OCI-LY3 (cell line): ENCODE results near the gene TJP1.

Experiments
- CTCF ChIP-seq: fragments of 200-600, 300-600 bp; sonication (generic); IDR thresholded peaks from 2 replicates; pipeline ENCODE4 v1.5.1; 2014; ENCODE audit warnings: antibody characterized with exemption, low read length, low read depth
- EZH2phosphoT487 ChIP-seq: fragments of 200-600 bp; shearing (Covaris generic); IDR thresholded peaks from 2 replicates; pipeline ENCODE4 v1.6.1; 2018; ENCODE audit warnings: antibody characterized with exemption, mixed run types, low read depth

GRCh38 chr15:29749365-29750086, 72.7 kb downstream of the TJP1 start:
- TF ChIP-seq CTCF: no peak
- no peak for TF ChIP-seq EZH2phosphoT487
